Activated naive CD4-positive, alpha-beta T cell treated with anti-CD3 and anti-CD28 coated beads for 36 hours (primary cell): ENCODE results near the gene C2CD5. TPM values are rescaled to one million over a fixed set of nuclear protein-coding genes. Genes with fewer than 3 reads are reported as not detected.

Source experiments
- CTCF ChIA-PET: fragments of 350-600 bp; sonication (Branson Sonifier 250); formaldehyde crosslinking; loops from one replicate; lab custom pipeline; 2021; ENCODE audit warnings: antibody characterized with exemption; lab: Charles Lee
- DNase-seq: peaks from one replicate; pipeline ENCODE4 v3.0.0-alpha.2; 2020
- H3K27ac Mint-ChIP-seq: one replicate; pipeline ENCODE4 v1.8.0; 2021; ENCODE audit warnings: mild to moderate bottlenecking, mixed read lengths
- H3K27me3 Mint-ChIP-seq: one replicate; pipeline ENCODE4 v1.8.0; 2021; ENCODE audit warnings: low read depth, mixed read lengths
- H3K36me3 Mint-ChIP-seq: one replicate; pipeline ENCODE4 v1.8.0; 2021; ENCODE audit warnings: low read depth, mixed read lengths
- H3K4me1 Mint-ChIP-seq: one replicate; pipeline ENCODE4 v1.8.0; 2021; ENCODE audit warnings: low read depth, mixed read lengths
- H3K4me3 Mint-ChIP-seq: one replicate; pipeline ENCODE4 v1.8.0; 2021; ENCODE audit warnings: mild to moderate bottlenecking, moderate library complexity, mixed read lengths
- H3K9me3 Mint-ChIP-seq: one replicate; pipeline ENCODE4 v1.8.0; 2021; ENCODE audit warnings: mixed read lengths
- intact Hi-C: fragments of 100-400 bp; cut with micrococcal nuclease; formaldehyde crosslinking; loops from one replicate; pipeline ENCODE4 v1.15.1; 2023
- total RNA-seq, 2 experiments: library from RNA; stranded (reverse); gene quantifications; one replicate each; pipeline ENCODE4 v1.2.3, GENCODE V29; 2021

Gene C2CD5
- total RNA-seq, 2 experiments from 2014 or later = 34.5 to 39.9 TPM

DNA sequence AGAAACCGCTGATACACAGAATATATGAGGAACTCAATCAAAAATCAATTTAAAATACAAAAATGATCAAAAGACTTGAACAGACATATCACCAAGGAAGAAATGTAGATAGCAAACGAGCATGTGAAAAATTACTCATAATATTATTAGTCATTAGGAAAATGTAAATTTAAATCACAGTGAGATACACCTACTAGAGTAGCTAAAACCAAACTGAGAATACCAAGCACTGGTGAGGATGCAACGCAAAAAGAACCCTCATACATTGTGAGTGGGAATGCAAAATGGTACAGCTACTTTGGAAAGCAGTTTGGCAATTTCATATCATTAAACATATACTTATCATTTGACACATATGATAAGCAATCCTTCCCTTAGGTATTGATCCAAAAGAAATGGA lies 108.8 kb downstream of the C2CD5 start:
- no peak for DNase-seq
- Mint-ChIP-seq H3K4me1 (peaks cover 35% of the 10 kb centered on the region), H3K27me3 (no peaks in the 10 kb centered on the region), H3K27ac (no peak overlapping the region), H3K36me3 (no peaks in the 10 kb centered on the region), H3K4me3 (no peak overlapping the region), H3K9me3 (no peaks in the 10 kb centered on the region)
- intact Hi-C loops = no loop called here
- CTCF ChIA-PET = interaction anchor here (0.5 kb wide), 1 partner anchor 738 kb away, joined by 4 read pairs; no protein-coding TSS in a partner anchor

DNA sequence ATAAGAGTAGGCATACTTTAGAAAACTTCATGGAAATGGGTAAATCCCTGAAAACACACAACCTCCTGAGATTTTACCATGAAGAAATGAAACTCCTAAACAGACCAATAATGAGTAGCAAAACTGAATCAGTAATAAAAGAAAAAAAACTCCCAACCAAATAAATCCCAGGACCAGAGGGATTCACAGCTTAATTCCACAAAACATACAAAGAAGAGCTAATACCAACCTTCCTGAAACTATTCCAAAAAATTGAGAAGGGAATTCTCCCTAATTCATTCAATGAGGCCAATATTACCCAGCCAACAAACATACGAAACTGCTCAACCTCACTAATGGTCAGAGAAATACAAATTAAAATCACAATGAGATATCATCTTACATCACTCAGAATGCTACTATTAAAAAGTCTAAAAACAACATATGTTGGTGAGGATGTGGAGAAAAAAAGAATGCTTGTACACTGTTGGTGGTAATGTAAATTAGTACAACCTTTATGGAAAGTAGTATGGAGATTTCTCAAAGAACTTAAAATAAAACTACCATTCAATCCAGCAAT lies 112.6 kb downstream of the C2CD5 start:
- Mint-ChIP-seq H3K36me3 (no peaks in the 10 kb centered on the region), H3K4me3 (no peak overlapping the region), H3K27ac (no peak overlapping the region), H3K4me1 (peaks cover 22% of the 10 kb centered on the region), H3K9me3 (no peaks in the 10 kb centered on the region), H3K27me3 (no peaks in the 10 kb centered on the region)
- CTCF ChIA-PET = interaction anchor here (0.7 kb wide), 1 partner anchor 262 kb away, joined by 3 read pairs; no protein-coding TSS in a partner anchor
- intact Hi-C loops = no loop called here
- no peak for DNase-seq

DNA sequence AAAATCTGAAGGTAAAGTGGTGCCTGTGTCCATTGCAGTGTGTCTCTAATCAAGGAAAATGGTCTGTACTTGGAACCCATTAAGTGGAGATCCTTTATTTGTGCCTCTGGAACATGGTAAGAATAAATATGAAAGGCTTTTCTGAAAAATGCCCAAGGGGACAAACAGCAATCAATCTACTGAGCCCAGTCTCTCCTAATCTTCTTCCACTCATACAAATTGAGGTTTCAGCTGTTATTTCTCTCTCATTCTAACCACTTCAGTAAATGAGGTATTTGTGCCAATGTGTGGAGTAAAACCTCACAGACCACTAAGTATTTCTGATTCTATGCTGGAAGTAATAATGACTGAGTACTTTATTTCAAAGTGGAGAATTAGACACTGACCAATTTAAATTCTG lies 127.5 kb downstream of the C2CD5 start:
- H3K4me3 Mint-ChIP-seq = no peak overlapping the region
- H3K4me1 Mint-ChIP-seq = peaks cover 6% of the 10 kb centered on the region
- no peaks in the 10 kb centered on the region for H3K9me3 Mint-ChIP-seq
- intact Hi-C loops = no loop called here
- no peaks in the 10 kb centered on the region for H3K27me3 Mint-ChIP-seq
- CTCF ChIA-PET = no interaction called here
- DNase-seq = no peak
- H3K27ac Mint-ChIP-seq = no peak overlapping the region
- H3K36me3 Mint-ChIP-seq = no peaks in the 10 kb centered on the region

DNA sequence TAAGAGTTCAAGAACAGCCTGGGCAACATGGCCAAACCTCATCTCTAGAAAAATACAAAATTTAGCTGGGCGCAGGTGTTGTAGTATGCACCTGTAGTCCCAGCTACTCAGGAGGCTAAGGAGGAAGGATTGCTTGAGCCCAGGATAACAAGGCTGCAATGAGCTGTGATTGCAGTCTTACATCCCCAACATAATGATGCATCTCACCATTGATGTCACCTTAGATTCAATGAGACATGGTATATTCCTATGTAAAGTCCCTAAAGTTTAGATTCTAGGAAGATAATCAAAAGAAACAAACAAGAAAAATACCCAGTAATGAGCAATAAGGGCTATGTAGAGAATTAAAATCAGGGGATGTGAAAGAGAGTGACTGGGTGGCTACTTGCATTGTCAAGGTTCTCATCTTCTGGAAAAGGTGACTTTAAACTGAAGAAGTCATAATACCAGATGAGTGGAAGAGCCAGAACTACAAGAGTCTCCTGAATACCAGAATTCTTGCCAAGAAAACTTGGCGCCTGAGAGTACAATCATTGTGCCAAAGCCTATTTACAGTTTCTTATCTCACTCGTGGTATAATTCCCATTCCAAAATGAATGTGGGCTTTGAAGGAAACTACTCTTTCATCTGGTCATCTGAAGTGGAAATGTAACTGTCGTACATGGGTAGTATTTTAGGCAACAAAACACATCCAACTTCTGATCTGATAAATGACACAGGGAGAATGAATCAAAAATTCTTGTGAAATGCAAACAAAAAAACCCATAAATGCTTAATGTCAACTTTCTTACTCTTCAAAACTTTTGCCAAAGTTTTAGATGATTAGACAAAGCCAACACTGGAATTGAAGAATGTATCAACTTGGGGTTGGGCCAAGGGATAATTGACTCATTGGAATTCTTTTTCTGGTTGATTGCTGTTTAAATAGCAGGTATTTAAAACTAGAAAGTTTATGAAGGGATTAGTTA lies 128.7 kb downstream of the C2CD5 start:
- Mint-ChIP-seq H3K27me3 (no peaks in the 10 kb centered on the region), H3K27ac (no peak overlapping the region), H3K9me3 (no peaks in the 10 kb centered on the region), H3K4me3 (no peak overlapping the region), H3K4me1 (peaks cover 6% of the 10 kb centered on the region), H3K36me3 (no peaks in the 10 kb centered on the region)
- intact Hi-C loops = no loop called here
- no peak for DNase-seq
- CTCF ChIA-PET = interaction anchor here (0.7 kb wide), 1 partner anchor 23 kb away, joined by 3 read pairs; no protein-coding TSS in a partner anchor

DNA sequence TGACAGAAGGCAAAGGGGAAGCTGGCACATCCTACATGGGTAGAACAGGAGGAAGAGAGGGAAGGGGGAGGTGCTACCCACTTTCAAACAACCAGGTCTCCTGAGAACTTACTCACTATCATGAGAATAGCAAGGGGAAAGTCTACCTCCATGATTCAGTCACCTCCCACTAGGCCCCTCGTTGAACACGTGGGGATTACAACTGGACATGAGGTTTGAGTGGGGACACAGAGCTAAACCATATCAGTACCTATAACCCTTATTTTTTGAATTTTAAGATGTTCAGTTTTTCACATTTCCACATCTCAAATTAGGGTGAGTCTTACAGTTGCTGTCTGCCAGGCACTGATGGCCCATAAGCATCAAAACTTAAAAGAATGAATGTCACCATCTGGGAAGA lies 129.6 kb downstream of the C2CD5 start:
- intact Hi-C loops = no loop called here
- H3K4me3 Mint-ChIP-seq = no peak overlapping the region
- CTCF ChIA-PET = no interaction called here
- H3K9me3 Mint-ChIP-seq = no peaks in the 10 kb centered on the region
- no peak for DNase-seq
- H3K36me3 Mint-ChIP-seq = no peaks in the 10 kb centered on the region
- no peak overlapping the region for H3K27ac Mint-ChIP-seq
- peaks cover 10% of the 10 kb centered on the region for H3K4me1 Mint-ChIP-seq
- no peaks in the 10 kb centered on the region for H3K27me3 Mint-ChIP-seq

DNA sequence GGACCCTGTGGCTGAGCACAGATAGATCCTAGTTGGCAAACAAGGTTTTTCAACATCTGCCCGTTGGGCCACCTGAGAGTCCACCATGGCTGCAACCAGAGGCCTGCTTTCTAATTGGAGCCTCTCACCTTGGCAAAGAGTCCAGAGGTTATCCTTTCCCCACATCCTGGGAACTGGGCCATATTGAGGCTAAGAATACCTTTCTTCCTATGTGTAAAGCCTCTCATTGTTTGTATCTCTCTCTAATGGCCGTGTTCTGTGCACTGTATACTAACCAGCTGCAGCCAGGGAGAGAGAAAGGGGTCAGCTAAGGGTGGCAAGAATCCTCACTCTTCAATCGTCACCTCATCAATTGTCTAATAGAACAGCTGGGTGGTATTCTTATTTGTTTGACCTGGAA lies 130.8 kb downstream of the C2CD5 start:
- Mint-ChIP-seq H3K9me3 (no peaks in the 10 kb centered on the region), H3K4me1 (peaks cover 20% of the 10 kb centered on the region), H3K27me3 (no peaks in the 10 kb centered on the region), H3K27ac (no peak overlapping the region), H3K4me3 (no peak overlapping the region), H3K36me3 (no peaks in the 10 kb centered on the region)
- no peak for DNase-seq
- intact Hi-C loops = no loop called here
- CTCF ChIA-PET = interaction anchor here (0.6 kb wide), 1 partner anchor 45 kb away, joined by 3 read pairs; no protein-coding TSS in a partner anchor

DNA sequence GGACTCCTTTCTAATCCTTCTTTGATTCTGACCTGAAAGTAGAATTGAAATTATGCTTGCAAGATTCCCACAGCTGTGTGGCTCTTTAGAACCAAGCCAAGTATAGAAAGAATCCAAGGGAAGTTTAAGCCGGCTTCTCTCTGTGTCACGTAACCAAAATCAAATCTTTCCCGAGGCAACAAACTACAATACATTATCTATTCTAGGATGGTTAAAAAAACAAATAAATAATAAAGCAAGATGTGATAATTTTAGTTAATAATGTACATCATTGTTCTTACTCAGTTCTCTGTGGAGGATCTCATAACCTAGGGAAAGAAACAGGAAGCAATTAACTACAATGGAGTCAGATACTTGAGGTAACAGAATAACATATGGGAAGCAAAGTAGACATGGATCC lies 131.8 kb downstream of the C2CD5 start:
- Mint-ChIP-seq H3K4me3 (no peak overlapping the region), H3K27ac (no peak overlapping the region), H3K9me3 (no peaks in the 10 kb centered on the region), H3K36me3 (no peaks in the 10 kb centered on the region), H3K27me3 (no peaks in the 10 kb centered on the region), H3K4me1 (peaks cover 19% of the 10 kb centered on the region)
- intact Hi-C loops = no loop called here
- DNase-seq = no peak
- CTCF ChIA-PET = no interaction called here

DNA sequence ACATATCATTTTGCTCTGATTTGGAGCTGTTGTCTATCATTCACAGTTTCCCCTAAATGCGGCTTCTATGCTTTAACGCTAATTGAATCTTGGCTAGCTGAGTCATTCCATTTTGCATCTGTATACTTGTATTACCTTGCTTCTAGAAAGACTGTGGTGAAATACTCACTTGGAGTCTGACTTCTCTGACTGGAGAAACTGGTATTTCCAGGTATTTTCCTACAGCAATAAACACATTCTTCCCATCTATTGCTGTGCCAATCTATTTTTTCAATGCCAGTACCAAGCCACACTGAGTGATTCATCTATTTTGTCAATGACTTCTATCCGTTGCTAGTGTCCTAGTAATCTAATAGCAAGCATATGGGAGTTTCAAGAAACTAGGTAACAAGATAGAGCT lies 133.9 kb downstream of the C2CD5 start:
- Mint-ChIP-seq H3K4me3 (no peak overlapping the region), H3K4me1 (peaks cover 16% of the 10 kb centered on the region), H3K27ac (no peak overlapping the region), H3K9me3 (no peaks in the 10 kb centered on the region), H3K36me3 (no peaks in the 10 kb centered on the region), H3K27me3 (no peaks in the 10 kb centered on the region)
- intact Hi-C loops = no loop called here
- no peak for DNase-seq
- CTCF ChIA-PET = no interaction called here

DNA sequence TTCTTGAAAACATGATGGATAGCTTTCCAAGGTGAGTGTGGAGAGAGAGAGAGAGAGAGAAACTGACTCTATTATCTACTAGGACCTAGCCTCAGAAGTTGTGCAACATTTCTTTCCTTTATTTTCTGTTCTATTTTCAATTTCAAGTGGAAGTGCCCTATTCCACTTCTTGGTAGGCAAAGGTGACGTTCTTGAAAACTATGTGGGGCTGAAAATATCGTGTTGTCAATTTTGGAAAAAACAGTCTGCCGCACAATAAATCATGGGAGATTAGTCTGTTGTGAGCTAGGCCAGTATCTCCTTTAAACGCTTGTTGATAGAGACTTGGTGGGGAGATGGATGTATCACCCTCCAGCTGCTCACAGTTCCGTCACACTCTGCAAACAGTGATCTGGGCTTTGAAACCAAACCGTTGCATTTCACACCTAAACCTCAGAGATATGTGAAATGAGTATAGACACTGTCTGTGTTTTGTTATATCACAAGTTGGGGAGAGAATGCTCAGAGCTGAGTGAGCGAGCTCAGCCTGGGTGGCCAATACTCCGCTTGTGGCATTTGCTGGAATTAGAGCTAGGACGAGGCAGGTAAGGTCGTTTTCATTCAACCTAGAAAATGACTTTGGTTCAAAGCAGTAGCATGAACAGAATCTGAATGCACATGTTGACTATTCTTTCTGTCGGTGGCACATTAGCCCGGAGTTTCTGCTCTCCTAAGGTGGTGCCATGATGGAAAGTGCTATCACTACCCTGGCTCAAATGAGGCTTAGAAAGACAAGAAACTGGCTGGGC lies 134.8 kb downstream of the C2CD5 start:
- Mint-ChIP-seq H3K9me3 (no peaks in the 10 kb centered on the region), H3K4me3 (no peak overlapping the region), H3K27ac (no peak overlapping the region), H3K4me1 (peaks cover 15% of the 10 kb centered on the region), H3K27me3 (no peaks in the 10 kb centered on the region), H3K36me3 (peaks cover 1% of the 10 kb centered on the region)
- peak; percentile 51 for DNase-seq
- intact Hi-C loops = loop anchor here (1.0 kb wide), 2 partner anchors 13 to 74 kb away; no protein-coding TSS in a partner anchor
- CTCF ChIA-PET = interaction anchor here (0.9 kb wide), 1 partner anchor 34 kb away, joined by 7 read pairs; no protein-coding TSS in a partner anchor

DNA sequence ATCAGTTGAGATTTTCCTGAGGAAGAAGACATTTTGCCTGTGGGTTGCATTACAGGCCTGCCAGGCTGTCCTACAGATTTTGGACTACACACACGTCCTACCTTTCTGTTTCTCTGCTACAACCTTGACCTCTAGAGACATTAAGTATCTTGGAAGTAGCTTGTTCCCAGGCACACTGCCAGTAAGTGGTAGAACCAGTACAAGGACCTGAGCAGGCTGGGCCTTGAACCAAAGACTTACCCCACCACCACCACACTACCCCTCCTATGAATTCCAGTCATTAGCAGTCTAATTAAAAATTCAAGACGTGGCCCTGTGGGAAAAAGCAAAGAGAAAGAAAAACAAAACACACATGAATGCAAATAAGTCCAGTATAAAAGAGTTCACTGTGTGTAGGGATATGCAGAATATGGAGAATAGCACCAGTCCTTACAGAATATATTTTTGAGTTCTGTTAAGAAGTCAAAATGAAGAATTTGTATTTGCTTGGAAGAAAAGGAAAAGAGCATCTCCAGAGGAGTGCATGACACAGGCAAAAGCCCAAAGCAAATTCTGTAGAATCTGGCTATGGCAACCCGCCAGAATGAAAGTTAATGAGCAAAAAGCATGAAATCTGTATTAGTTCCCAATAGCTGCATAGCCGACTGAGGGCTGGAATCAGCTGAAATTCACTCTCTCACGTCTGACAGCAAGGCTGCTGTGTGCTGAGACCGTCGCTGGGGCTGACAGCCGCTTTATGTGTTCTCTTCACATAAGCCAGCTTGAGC lies 135.5 kb downstream of the C2CD5 start:
- no peaks in the 10 kb centered on the region for H3K27me3 Mint-ChIP-seq
- CTCF ChIA-PET = no interaction called here
- H3K36me3 Mint-ChIP-seq = peaks cover 1% of the 10 kb centered on the region
- H3K4me3 Mint-ChIP-seq = no peak overlapping the region
- H3K27ac Mint-ChIP-seq = no peak overlapping the region
- no peaks in the 10 kb centered on the region for H3K9me3 Mint-ChIP-seq
- no peak for DNase-seq
- intact Hi-C loops = loop anchor here (1.0 kb wide), 2 partner anchors 12 to 73 kb away; no protein-coding TSS in a partner anchor
- H3K4me1 Mint-ChIP-seq = peaks cover 15% of the 10 kb centered on the region

DNA sequence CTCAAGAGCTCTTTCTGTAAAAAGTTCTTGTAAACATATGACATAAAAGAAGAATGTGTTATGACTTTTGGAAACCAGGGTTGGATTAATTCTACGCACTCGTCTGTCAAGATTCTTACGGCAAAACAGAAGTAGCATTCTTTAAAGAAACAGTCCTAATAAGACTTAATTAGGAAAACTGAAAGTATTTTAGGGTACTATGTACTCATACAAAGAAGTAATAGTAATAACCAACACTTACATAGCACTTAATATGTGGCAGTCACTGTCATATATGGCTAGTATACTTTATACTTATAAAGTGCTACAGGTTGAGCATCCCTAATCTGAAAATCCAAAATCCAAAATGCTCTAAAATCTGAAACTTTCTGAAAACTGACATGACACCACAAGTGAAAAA lies 136.9 kb downstream of the C2CD5 start:
- CTCF ChIA-PET = interaction anchor here (1.0 kb wide), 1 partner anchor 306 kb away, joined by 3 read pairs; no protein-coding TSS in a partner anchor
- Mint-ChIP-seq H3K4me1 (peaks cover 15% of the 10 kb centered on the region), H3K36me3 (peaks cover 3% of the 10 kb centered on the region), H3K27ac (no peak overlapping the region), H3K9me3 (no peaks in the 10 kb centered on the region), H3K27me3 (no peaks in the 10 kb centered on the region), H3K4me3 (no peak overlapping the region)
- DNase-seq = no peak
- intact Hi-C loops = no loop called here
